Cardiac fibroblast (primary cell): ENCODE results near the gene MOB4.
"Not testable (repeated sequence)": the region's sequence is repeated elsewhere in the genome, so short reads cannot be mapped to it uniquely, and the experiment has no call there.

Source experiments
- DNase-seq, 2 donors: peaks; one replicate each; pipeline versions ENCODE4 v3.0.0 to v3.0.0-alpha.2; 2010; ENCODE audit warnings: low read depth in 2 of 2
- H3K4me3 ChIP-seq, 2 donors: replicated peaks in 1 of 2; 1 replicate in 1 of 2; 2 replicates in 1 of 2; pipeline ENCODE4 v1.5.1; 2011; ENCODE audit warnings: low read depth in 2 of 2, low read length in 2 of 2, mild to moderate bottlenecking in 2 of 2, moderate library complexity in 1 of 2
- CTCF ChIP-seq: IDR thresholded peaks from one replicate; pipeline ENCODE4 v1.5.1; 2011; ENCODE audit warnings: low read depth, mild to moderate bottlenecking, low read length, inconsistent platforms

MOB4 gene

GRCh38 chr2:197560146-197560665, 44.3 kb downstream of the MOB4 start:
- DNase-seq, result no peak
- no peak for TF ChIP-seq CTCF
- no peak overlapping the region for H3K4me3 ChIP-seq

GRCh38 chr2:197571627-197572271, 55.9 kb downstream of the MOB4 start:
- peak; percentile 13 to 71 for DNase-seq
- no peak overlapping the region for H3K4me3 ChIP-seq

GRCh38 chr2:197573608-197574007, 57.7 kb downstream of the MOB4 start:
- no peak overlapping the region for H3K4me3 ChIP-seq
- DNase-seq, result no peak
- TF ChIP-seq CTCF, result no peak

More at GRCh38 chr2:197571627-197572271, 55.9 kb downstream of the MOB4 start:
- no peak for TF ChIP-seq CTCF

GRCh38 chr2:197575987-197576386, 60.1 kb downstream of the MOB4 start:
- no peak for TF ChIP-seq CTCF
- peak; percentile 69 to 89 for DNase-seq
- H3K4me3 ChIP-seq, result no peak overlapping the region

GRCh38 chr2:197576631-197577030, 60.8 kb downstream of the MOB4 start:
- DNase-seq, result peak; percentile 86 to 91
- TF ChIP-seq CTCF, result no peak
- no peak overlapping the region for H3K4me3 ChIP-seq

GRCh38 chr2:197577446-197577845, 61.6 kb downstream of the MOB4 start:
- no peak for DNase-seq
- TF ChIP-seq CTCF, result no peak
- H3K4me3 ChIP-seq, result no peak overlapping the region

- DNase-seq, H3K4me3 ChIP-seq: not testable (repeated sequence)
Observed at GRCh38 chr2:197578294-197578693, 62.4 kb downstream of the MOB4 start.

GRCh38 chr2:197580166-197580565, 64.3 kb downstream of the MOB4 start:
- not testable (repeated sequence) for H3K4me3 ChIP-seq, DNase-seq

GRCh38 chr2:197587255-197587654, 71.4 kb downstream of the MOB4 start:
- not testable (repeated sequence) for H3K4me3 ChIP-seq, DNase-seq
